Skin of body (tissue), 2 donors: Measurements from ENCODE around the gene POLD1. TPM values are rescaled to one million over a fixed set of nuclear protein-coding genes. Genes with fewer than 3 reads are reported as not detected.

Experiments used
- DNase-seq: peaks from one replicate; lab custom pipeline; 2025; lab: John Stamatoyannopoulos, UW
- total RNA-seq: library from RNA; depleted of rRNA; stranded (reverse); fragments of >200 nt; gene quantifications from one replicate; pipeline ENCODE4 v1.2.3, GENCODE V29; 2014

POLD1 gene
- total RNA-seq, 1 donor from 2014 or later, result 16.0 TPM

GRCh38 chr19:50465986-50466705, 82.0 kb downstream of the POLD1 start:
- no peak for DNase-seq

DNA sequence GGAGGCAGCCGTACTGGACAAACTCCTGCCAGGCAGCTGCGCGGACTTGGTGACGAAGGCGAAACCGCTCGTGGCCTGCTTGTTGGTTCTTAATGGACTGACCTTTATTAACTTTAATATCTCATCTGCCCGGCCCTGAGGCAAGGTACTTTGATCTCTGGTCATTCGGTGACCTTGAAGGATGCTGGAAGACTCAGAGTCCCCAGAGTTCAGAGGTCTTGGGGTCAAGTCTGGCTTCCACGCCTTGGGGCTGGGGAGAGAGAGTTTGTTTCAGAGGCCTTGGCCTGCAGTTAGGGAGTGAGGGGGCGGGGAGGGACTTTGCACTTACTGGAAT, 82.5 kb downstream of the POLD1 start:
- DNase-seq, result no peak

GRCh38 chr19:50467566-50467965, 83.4 kb downstream of the POLD1 start:
- no peak for DNase-seq

Other genes starting within 250 kb of the POLD1 start
- gene IZUMO2, start 221.1 kb upstream of the POLD1 start, total RNA-seq, result not detected
- 38.4 TPM for gene MYH14, start 180.7 kb upstream of the POLD1 start, total RNA-seq
- 0.59 TPM for gene KCNC3, start 55.0 kb upstream of the POLD1 start, total RNA-seq
- 0.59 TPM for gene NAPSA, start 18.7 kb upstream of the POLD1 start, total RNA-seq
- gene NR1H2, start 7.9 kb upstream of the POLD1 start, total RNA-seq, result 26.0 TPM
- gene SPIB, start 34.6 kb downstream of the POLD1 start, total RNA-seq, result 0.30 TPM
- 9.3 TPM for gene MYBPC2, start 48.5 kb downstream of the POLD1 start, total RNA-seq
- gene EMC10, start 92.2 kb downstream of the POLD1 start, total RNA-seq, result 27.5 TPM
- gene GARIN5A, start 92.5 kb downstream of the POLD1 start, total RNA-seq, result 0.69 TPM
- 8.1 TPM for gene JOSD2, start 126.8 kb downstream of the POLD1 start, total RNA-seq
- gene ASPDH, start 129.6 kb downstream of the POLD1 start, total RNA-seq, result not detected
- 5.1 TPM for gene LRRC4B, start 184.1 kb downstream of the POLD1 start, total RNA-seq